ENCODE data around the gene NUP54. TPM values are rescaled to one million over a fixed set of nuclear protein-coding genes. Genes with fewer than 3 reads are reported as not detected.

Gene NUP54
- total RNA-seq, 2 experiments from 2014 or later, result 43.9 to 53.4 TPM

DNA sequence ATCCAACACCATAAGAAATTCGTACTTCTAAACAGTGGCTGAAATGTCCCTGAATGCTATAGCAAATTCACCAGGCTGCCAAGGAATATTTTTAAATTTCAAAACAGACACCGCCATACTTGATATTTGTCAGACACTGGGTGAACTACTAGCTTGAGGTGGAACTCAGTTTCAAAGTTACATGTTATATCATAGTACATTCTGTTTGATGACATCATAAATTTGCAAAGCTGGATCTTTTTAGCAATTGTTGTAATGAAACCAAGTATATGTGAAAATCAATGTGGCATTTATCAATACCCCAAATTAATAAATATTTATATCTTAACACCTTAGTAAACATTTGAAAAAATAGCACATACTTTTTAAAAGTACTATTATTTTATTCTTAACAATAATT, 59.5 kb downstream of the NUP54 start:
- no peaks in the 10 kb centered on the region for H3K36me3 Mint-ChIP-seq (ENCODE audit: low read depth)
- H3K4me1 Mint-ChIP-seq (ENCODE audit: low read depth), result peaks cover 4% of the 10 kb centered on the region
- H3K4me3 Mint-ChIP-seq, result no peak overlapping the region
- H3K27me3 Mint-ChIP-seq (ENCODE audit: low read depth), result no peaks in the 10 kb centered on the region
- CTCF ChIA-PET, result interaction anchor here (3.0 kb wide), 1 partner anchor 92 kb away, joined by 18 read pairs; no protein-coding TSS in a partner anchor
- intact Hi-C loops (cut with micrococcal nuclease), result no loop called here
- DNase-seq, result no peak
- H3K27ac Mint-ChIP-seq, result no peak overlapping the region
- H3K9me3 Mint-ChIP-seq, result no peaks in the 10 kb centered on the region

DNA sequence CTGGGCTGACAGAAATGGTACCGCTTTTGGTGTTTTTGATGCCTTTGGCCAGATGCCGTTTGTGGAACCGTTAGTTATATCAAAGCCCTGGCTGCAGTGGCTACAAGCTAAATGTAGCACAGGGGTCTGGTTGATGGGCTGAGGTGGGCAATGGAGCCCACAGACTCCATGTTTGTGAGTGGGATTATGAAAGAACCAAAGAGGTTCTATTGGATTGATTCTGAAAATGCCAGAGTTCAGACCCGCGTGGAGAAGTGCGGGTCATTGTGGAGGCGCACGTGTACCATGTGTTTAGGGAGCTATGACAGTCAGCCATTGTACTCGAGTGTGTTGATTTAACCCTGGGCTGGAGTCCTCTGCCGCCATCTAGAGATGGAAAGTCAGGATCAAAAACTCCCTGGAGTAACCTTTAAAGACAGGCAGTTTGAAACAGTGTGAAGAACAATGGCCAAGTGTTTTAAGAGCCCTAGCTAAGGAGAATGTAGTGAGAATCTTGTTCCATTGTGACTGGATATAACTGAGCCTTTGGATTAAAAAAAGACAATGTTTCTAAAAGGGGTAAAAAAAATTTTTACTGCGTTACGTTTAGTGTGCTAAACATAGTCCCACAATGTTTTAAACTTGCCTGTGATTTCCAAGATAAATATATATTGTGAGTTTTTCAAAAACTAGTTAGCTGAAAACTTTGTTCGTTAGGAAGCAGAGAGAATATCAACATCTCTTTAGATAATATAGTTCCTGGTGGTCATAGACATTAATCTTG, 61.0 kb downstream of the NUP54 start:
- H3K9me3 Mint-ChIP-seq, result no peaks in the 10 kb centered on the region
- intact Hi-C loops (cut with micrococcal nuclease), result loop anchor here (1.0 kb wide), 3 partner anchors 92 to 192 kb away; no protein-coding TSS in a partner anchor
- no peak overlapping the region for H3K27ac Mint-ChIP-seq
- H3K36me3 Mint-ChIP-seq (ENCODE audit: low read depth), result no peaks in the 10 kb centered on the region
- peak; percentile 50 for DNase-seq
- peaks cover 4% of the 10 kb centered on the region for H3K4me1 Mint-ChIP-seq (ENCODE audit: low read depth)
- no peaks in the 10 kb centered on the region for H3K27me3 Mint-ChIP-seq (ENCODE audit: low read depth)
- no peak overlapping the region for H3K4me3 Mint-ChIP-seq
- CTCF ChIA-PET, result interaction anchor here (0.9 to 3.0 kb wide), 7 partner anchors 20 to 191 kb away, joined by 3 to 18 read pairs (median 5); partner anchors contain the start of gene SDAD1

DNA sequence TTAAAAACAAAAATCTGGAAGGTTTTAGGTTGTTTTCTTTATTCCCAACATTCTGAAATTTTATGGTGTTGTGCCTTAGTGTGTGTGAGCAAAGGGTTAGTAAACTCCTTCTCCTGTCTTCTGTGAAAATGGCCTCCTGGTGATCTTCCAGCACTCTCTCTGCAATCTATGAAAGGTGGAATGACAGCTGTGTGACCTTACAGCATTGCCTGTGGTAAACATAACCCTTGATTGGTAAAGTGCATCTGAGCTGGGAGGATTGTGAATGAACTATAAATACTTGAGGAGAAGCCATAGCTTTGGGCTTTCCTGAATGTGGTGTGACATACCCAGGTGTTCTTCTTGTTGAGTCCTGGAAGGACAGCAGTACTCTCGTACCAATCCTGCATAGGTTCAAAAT, 63.7 kb downstream of the NUP54 start:
- no peaks in the 10 kb centered on the region for H3K36me3 Mint-ChIP-seq (ENCODE audit: low read depth)
- DNase-seq, result no peak
- no peaks in the 10 kb centered on the region for H3K4me1 Mint-ChIP-seq (ENCODE audit: low read depth)
- intact Hi-C loops (cut with micrococcal nuclease), result no loop called here
- H3K27me3 Mint-ChIP-seq (ENCODE audit: low read depth), result no peaks in the 10 kb centered on the region
- no peak overlapping the region for H3K4me3 Mint-ChIP-seq
- no peaks in the 10 kb centered on the region for H3K9me3 Mint-ChIP-seq
- no peak overlapping the region for H3K27ac Mint-ChIP-seq
- CTCF ChIA-PET, result interaction anchor here (0.8 to 3.3 kb wide), 3 partner anchors 22 to 92 kb away, joined by 3 to 13 read pairs (median 3); no protein-coding TSS in a partner anchor

DNA sequence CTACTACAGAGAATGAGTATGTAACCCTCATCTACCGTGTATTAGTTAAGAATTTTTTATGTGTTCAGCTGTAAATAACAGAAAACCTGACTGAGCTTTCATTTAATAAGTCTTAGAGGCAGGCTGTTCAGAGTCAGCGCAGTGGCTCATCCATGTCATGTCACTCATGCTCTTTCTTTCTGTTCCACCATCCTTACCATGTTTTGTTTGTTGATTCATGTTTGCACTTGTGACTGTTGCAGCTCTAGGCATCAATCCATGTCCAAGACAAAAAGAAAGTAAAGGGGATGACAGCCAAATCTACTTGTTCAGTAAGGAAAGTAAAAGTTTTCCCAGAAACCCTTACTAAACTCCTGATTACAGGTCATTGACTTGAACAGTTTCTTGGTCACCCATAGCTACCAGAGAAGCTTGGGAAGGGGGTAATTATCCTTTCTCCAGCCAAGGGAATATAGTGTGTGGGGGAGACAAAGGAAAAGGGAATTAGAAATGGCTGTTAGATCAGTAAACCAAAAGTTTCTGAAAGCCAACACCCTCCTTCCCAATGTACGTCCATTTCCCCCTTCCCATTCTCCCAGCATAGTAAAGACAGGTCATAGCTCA, 64.7 kb downstream of the NUP54 start:
- intact Hi-C loops (cut with micrococcal nuclease), result no loop called here
- Mint-ChIP-seq H3K36me3 (ENCODE audit: low read depth) (no peaks in the 10 kb centered on the region), H3K4me1 (ENCODE audit: low read depth) (no peaks in the 10 kb centered on the region), H3K9me3 (no peaks in the 10 kb centered on the region), H3K27me3 (ENCODE audit: low read depth) (no peaks in the 10 kb centered on the region), H3K4me3 (no peak overlapping the region), H3K27ac (no peak overlapping the region)
- no peak for DNase-seq
- CTCF ChIA-PET, result interaction anchor here (1.2 to 3.3 kb wide), 2 partner anchors 87 to 91 kb away, joined by 3 to 13 read pairs; no protein-coding TSS in a partner anchor

DNA sequence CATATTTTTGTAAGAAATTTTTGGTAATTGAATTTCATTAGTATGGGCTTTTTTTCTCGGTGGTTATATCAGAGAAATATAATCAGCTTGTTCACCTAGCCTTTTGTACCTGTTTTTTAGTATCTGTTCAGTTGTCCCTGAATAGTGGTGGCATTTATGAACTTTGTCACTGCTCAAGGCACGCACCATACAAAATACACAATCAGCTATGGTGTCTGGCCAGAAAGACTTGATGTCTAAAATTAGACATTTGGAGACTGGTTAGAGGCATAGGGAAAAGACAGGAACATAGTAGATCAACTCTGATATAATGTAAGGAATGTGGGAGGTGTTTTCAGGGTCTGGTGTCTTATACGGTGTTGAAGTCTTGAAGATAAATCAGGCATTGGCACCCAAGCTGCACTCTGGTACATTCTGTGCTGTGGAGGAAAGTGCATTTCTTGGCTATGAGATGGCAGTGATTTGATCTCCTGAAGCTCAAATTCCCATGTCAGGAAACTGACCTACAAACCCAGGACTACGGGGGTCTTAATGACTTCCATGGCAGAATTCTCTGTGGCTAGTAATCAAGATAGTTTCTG, 70.1 kb downstream of the NUP54 start:
- intact Hi-C loops (cut with micrococcal nuclease), result no loop called here
- Mint-ChIP-seq H3K36me3 (ENCODE audit: low read depth) (no peaks in the 10 kb centered on the region), H3K4me3 (no peak overlapping the region), H3K9me3 (no peaks in the 10 kb centered on the region), H3K27me3 (ENCODE audit: low read depth) (no peaks in the 10 kb centered on the region), H3K4me1 (ENCODE audit: low read depth) (no peaks in the 10 kb centered on the region), H3K27ac (no peak overlapping the region)
- CTCF ChIA-PET, result interaction anchor here (0.9 kb wide), 1 partner anchor 11 kb away, joined by 3 read pairs; no protein-coding TSS in a partner anchor
- DNase-seq, result no peak

DNA sequence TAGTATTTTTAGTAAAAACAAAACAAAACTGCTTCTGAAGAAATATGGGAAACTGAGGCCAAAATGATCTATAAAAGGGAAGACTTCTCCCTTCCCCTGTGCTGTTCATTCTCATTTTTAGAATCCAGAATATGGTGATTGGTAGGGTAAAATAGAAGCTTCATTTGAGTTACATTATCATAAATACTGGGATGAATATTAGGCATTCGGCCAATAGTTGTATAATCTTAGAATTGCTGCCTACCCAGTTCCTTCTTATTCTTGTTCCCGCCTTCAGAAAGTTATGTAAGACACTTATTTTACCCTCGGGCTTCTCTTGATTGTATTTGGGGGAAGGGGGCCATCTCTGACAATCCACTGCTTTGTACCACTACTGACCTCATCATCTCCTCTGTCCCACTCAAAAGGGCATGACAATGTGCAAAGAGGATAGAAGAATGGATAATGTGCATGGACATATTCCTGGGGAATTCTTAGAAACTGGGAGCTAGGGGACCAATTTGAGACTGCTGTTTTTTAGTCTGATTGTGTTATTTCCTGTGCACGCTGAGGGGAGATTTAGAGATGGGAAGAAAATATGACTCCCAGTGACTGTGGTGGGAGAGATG, 73.1 kb downstream of the NUP54 start:
- Mint-ChIP-seq H3K9me3 (no peaks in the 10 kb centered on the region), H3K4me3 (no peak overlapping the region), H3K36me3 (ENCODE audit: low read depth) (no peaks in the 10 kb centered on the region), H3K27me3 (ENCODE audit: low read depth) (no peaks in the 10 kb centered on the region), H3K27ac (no peak overlapping the region), H3K4me1 (ENCODE audit: low read depth) (no peaks in the 10 kb centered on the region)
- CTCF ChIA-PET, result no interaction called here
- no peak for DNase-seq
- intact Hi-C loops (cut with micrococcal nuclease), result no loop called here

DNA sequence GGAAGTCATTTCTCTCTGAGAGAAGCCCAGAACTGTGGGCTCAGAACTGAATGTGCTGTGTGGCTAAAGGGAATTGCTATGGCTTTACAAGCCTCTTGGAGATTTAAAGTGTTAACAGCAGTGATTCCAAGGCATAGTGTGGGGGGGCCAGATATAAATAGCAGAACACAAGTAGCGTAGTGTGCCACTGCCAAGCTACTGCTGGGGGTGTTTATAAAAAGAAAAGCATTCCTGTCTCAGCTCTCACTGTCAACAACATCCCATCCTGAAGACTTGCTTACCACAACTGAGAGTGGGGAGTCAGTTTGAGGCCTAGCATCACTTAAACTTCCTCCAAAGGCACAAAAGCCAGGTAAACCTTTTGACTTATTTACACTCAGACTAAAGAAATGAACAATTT, 73.7 kb downstream of the NUP54 start, which contains the start of gene ART3:
ART3 (plus strand) TSS at position 242 of the 400 bp plus-strand sequence. CDS start 1,181 bp downstream, outside the sequence.
- Mint-ChIP-seq H3K36me3 (ENCODE audit: low read depth) (no peaks in the 10 kb centered on the region), H3K4me1 (ENCODE audit: low read depth) (no peaks in the 10 kb centered on the region), H3K4me3 (no peak within 1 kb of the TSS), H3K27me3 (ENCODE audit: low read depth) (no peaks in the 10 kb centered on the region), H3K9me3 (no peaks in the 10 kb centered on the region), H3K27ac (no peak within 1 kb of the TSS)
- DNase-seq, result no peak
- intact Hi-C loops (cut with micrococcal nuclease), result no loop called here
- CTCF ChIA-PET, result interaction anchor here (0.9 kb wide), 1 partner anchor 32 kb away, joined by 3 read pairs; no protein-coding TSS in a partner anchor

DNA sequence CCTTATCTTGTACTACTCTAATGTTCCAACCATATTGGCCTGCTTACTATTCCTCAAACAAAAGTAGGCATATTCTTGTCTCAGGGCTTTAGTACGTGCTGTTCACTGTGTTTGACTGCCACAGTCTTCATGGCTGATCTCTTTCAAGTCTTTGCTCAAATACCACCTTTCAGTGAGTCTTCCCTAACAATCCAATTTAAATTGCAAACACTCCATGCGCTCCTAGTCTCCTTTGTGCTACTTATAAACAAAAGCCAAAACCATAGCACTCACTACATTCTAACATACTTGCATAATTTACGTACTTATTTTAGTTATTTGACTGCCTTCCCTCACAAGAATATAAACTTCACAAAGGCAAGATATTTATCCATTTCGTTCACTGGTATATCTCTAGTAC, 75.4 kb downstream of the NUP54 start:
- no peak for DNase-seq
- H3K36me3 Mint-ChIP-seq (ENCODE audit: low read depth), result no peaks in the 10 kb centered on the region
- H3K27ac Mint-ChIP-seq, result no peak overlapping the region
- H3K27me3 Mint-ChIP-seq (ENCODE audit: low read depth), result no peaks in the 10 kb centered on the region
- no peaks in the 10 kb centered on the region for H3K9me3 Mint-ChIP-seq
- CTCF ChIA-PET, result no interaction called here
- no peaks in the 10 kb centered on the region for H3K4me1 Mint-ChIP-seq (ENCODE audit: low read depth)
- intact Hi-C loops (cut with micrococcal nuclease), result no loop called here
- no peak overlapping the region for H3K4me3 Mint-ChIP-seq

DNA sequence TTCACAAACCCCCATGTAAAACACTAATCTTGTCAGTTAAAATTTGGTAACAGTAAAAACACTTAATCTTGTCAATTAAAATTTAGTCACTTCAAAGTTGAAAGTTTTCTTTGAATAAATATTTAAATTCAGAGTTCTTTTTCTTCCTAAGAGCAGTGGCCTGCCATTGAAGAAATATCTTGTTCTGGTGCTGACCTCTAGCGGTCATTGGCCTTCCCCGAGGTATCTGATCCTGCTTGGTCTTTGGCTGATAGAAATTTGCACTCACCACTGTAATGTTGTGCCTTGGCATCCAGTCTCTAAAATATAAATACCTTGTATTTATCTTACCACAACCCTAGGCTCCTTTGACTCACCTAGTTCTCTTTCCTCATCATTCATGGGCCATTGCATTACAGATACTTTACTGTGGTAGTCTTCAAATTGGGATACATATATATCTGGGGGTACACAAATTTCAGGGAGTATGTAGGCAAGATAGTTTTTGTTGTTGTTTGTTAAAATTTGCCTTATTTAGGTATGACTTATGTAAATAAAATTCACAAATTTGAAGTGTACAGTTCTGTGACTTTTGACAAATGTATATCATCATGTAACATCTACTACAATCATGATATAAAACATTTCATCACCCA, 80.4 kb downstream of the NUP54 start:
- Mint-ChIP-seq H3K36me3 (ENCODE audit: low read depth) (no peaks in the 10 kb centered on the region), H3K27me3 (ENCODE audit: low read depth) (peaks cover 4% of the 10 kb centered on the region), H3K27ac (no peak overlapping the region), H3K4me3 (no peak overlapping the region), H3K4me1 (ENCODE audit: low read depth) (no peaks in the 10 kb centered on the region), H3K9me3 (no peaks in the 10 kb centered on the region)
- CTCF ChIA-PET, result interaction anchor here (0.8 to 6.7 kb wide), 13 partner anchors 9 to 170 kb away, joined by 3 to 117 read pairs (median 4); no protein-coding TSS in a partner anchor
- peak; percentile 90 for DNase-seq
- intact Hi-C loops (cut with micrococcal nuclease), result loop anchor here (1.0 kb wide), 5 partner anchors 72 to 172 kb away; partner anchors contain the start of gene NAAA

DNA sequence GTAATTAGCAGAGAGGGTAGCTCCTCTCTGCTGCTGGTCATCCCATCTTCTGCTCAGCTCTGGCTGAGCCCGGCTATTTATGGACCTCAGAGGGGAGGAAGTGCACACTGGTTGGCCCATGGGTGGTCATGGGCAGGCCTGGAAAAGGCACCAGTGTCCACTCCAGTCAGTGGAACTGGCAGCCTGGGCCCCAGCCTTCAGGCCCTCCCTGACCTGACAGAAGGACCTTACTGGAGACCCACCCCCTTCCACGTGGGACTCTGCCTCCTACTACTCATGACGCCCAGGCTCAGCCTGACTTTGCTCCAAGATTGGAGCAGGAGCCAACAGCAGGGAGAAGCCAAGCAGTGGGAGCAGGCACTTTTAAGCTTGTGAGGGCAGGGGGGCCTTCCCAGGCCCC, 81.7 kb downstream of the NUP54 start:
- CTCF ChIA-PET, result interaction anchor here (0.6 to 6.7 kb wide), 9 partner anchors 11 to 80 kb away, joined by 3 to 117 read pairs (median 6); partner anchors contain the start of gene SDAD1
- Mint-ChIP-seq H3K36me3 (ENCODE audit: low read depth) (no peaks in the 10 kb centered on the region), H3K27ac (no peak overlapping the region), H3K4me3 (no peak overlapping the region), H3K4me1 (ENCODE audit: low read depth) (peaks cover 5% of the 10 kb centered on the region), H3K9me3 (no peaks in the 10 kb centered on the region), H3K27me3 (ENCODE audit: low read depth) (peaks cover 10% of the 10 kb centered on the region)
- no peak for DNase-seq
- intact Hi-C loops (cut with micrococcal nuclease), result no loop called here
